ENCODE data around the gene TRIM54. TPM values are rescaled to one million over a fixed set of nuclear protein-coding genes. Genes with fewer than 3 reads are reported as not detected.
"Not testable (repeated sequence)": the region's sequence is repeated elsewhere in the genome, so short reads cannot be mapped to it uniquely, and the experiment has no call there.

Gene TRIM54
- total RNA-seq, 1 donor from 2014 or later, result 40.5 TPM

- no peak for DNase-seq
Measured at GRCh38 chr2:27284996-27285395, 2.8 kb downstream of the TRIM54 start.

- no peak for DNase-seq
Measured at GRCh38 chr2:27285481-27285880, 3.3 kb downstream of the TRIM54 start.

GRCh38 chr2:27288610-27289009, 6.4 kb downstream of the TRIM54 start:
- no peak for DNase-seq

- no peak for DNase-seq
Measured at GRCh38 chr2:27290549-27290948, 8.3 kb downstream of the TRIM54 start.

GRCh38 chr2:27291865-27292264, 9.6 kb downstream of the TRIM54 start:
- DNase-seq, result no peak

GRCh38 chr2:27294928-27295327, 12.7 kb downstream of the TRIM54 start:
- DNase-seq, result no peak

- no peak for DNase-seq
Measured at GRCh38 chr2:27296481-27296880, 14.3 kb downstream of the TRIM54 start.

GRCh38 chr2:27297195-27297594, 15.0 kb downstream of the TRIM54 start:
- DNase-seq, result no peak

- DNase-seq, result no peak
Measured at GRCh38 chr2:27298391-27299080, 16.3 kb downstream of the TRIM54 start.

- not testable (repeated sequence) for DNase-seq
Measured at GRCh38 chr2:27300606-27301005, 18.4 kb downstream of the TRIM54 start.

- DNase-seq, result peak; percentile 66
Measured at GRCh38 chr2:27303093-27304025, 21.1 kb downstream of the TRIM54 start.

GRCh38 chr2:27304488-27305240, 22.4 kb downstream of the TRIM54 start:
- no peak for DNase-seq

- DNase-seq, result no peak
Measured at GRCh38 chr2:27305516-27305915, 23.3 kb downstream of the TRIM54 start.

GRCh38 chr2:27306136-27306535, 23.9 kb downstream of the TRIM54 start:
- no peak for DNase-seq

- no peak for DNase-seq
Measured at GRCh38 chr2:27306573-27307286, 24.5 kb downstream of the TRIM54 start.

- DNase-seq, result no peak
Measured at GRCh38 chr2:27307287-27307544, 25.0 kb downstream of the TRIM54 start.

GRCh38 chr2:27307545-27308358, 25.5 kb downstream of the TRIM54 start:
- no peak for DNase-seq

GRCh38 chr2:27308359-27308881, 26.2 kb downstream of the TRIM54 start, which contains the start of gene UCN:
Gene UCN, minus strand, starts transcription at chr2:27308445. Its CDS starts 550 bp downstream, at chr2:27307895.
- peak; percentile 77 for DNase-seq

- DNase-seq, result no peak
Measured at GRCh38 chr2:27309651-27310050, 27.4 kb downstream of the TRIM54 start.

GRCh38 chr2:27312152-27312551, 29.9 kb downstream of the TRIM54 start:
- no peak for DNase-seq

Data from tongue (tissue), 2 donors.